Glutamatergic neuron (in vitro differentiated cells): ENCODE results near the gene FGD4. TPM values are rescaled to one million over a fixed set of nuclear protein-coding genes. Genes with fewer than 3 reads are reported as not detected.

Source experiments
- DNase-seq: peaks from one replicate; pipeline ENCODE4 v3.0.0; 2022
- H3K27ac Mint-ChIP-seq: one replicate; pipeline ENCODE4 v1.8.0; 2020; ENCODE audit warnings: mild to moderate bottlenecking, mixed read lengths, inconsistent platforms; ENCODE audit not compliant: unreplicated experiment
- H3K27me3 Mint-ChIP-seq: one replicate; pipeline ENCODE4 v1.8.0; 2020; ENCODE audit warnings: mild to moderate bottlenecking, moderate library complexity, mixed read lengths, inconsistent platforms; ENCODE audit not compliant: unreplicated experiment
- H3K36me3 Mint-ChIP-seq: one replicate; pipeline ENCODE4 v1.8.0; 2020; ENCODE audit warnings: mild to moderate bottlenecking, mixed read lengths, inconsistent platforms; ENCODE audit not compliant: unreplicated experiment
- H3K4me1 Mint-ChIP-seq: one replicate; pipeline ENCODE4 v1.8.0; 2020; ENCODE audit warnings: mild to moderate bottlenecking, low read depth, mixed read lengths, inconsistent platforms; ENCODE audit not compliant: unreplicated experiment
- H3K4me3 Mint-ChIP-seq: one replicate; pipeline ENCODE4 v1.8.0; 2020; ENCODE audit warnings: mild to moderate bottlenecking, mixed read lengths, inconsistent platforms; ENCODE audit not compliant: unreplicated experiment
- H3K9me3 Mint-ChIP-seq: one replicate; pipeline ENCODE4 v1.8.0; 2020; ENCODE audit warnings: mild to moderate bottlenecking, moderate library complexity, mixed read lengths, inconsistent platforms; ENCODE audit not compliant: unreplicated experiment
- CTCF ChIP-seq: fragments of 200-600 bp; sonication (generic); IDR thresholded peaks from one replicate; pipeline ENCODE4 v1.5.0; 2021; ENCODE audit not compliant: partially characterized antibody, unreplicated experiment
- total RNA-seq: library from RNA; stranded (reverse); fragmentation: NEBNext Ultra II Directional; extraction: Animal tissue kit (Norgen Biotek cat#: 25700); gene quantifications from one replicate; pipeline ENCODE4 v1.2.1, GENCODE V29; 2021; ENCODE audit not compliant: unreplicated experiment

The FGD4 gene
- total RNA-seq, 1 donor from 2014 or later, result 105 TPM

DNA sequence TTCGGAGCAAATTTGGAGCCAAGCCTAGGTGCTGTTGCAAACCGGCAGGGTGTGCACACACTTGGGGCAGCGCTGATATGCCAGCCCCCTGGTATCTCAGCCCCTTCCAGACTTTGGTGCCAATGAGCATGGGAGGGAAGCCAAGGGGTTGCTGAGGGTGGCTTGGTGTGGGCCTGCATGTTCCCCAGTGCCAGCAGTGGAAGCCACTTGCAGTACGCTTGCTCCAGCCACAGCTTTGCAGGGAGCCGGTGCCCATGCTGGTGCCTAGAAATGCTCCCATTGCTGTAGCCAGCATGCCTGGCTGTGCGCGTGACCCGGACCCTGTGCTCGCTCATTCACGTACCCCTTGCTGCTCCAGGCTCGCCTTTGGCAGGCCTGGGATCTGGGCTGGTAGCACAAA, 212.6 kb downstream of the FGD4 start:
- peaks cover 4% of the 10 kb centered on the region for H3K9me3 Mint-ChIP-seq
- peaks cover 7% of the 10 kb centered on the region for H3K36me3 Mint-ChIP-seq
- peaks cover 21% of the 10 kb centered on the region for H3K4me1 Mint-ChIP-seq
- H3K4me3 Mint-ChIP-seq, result no peak overlapping the region
- H3K27ac Mint-ChIP-seq, result no peak overlapping the region
- TF ChIP-seq CTCF, result no peak
- no peak for DNase-seq
- H3K27me3 Mint-ChIP-seq, result peaks cover 6% of the 10 kb centered on the region

DNA sequence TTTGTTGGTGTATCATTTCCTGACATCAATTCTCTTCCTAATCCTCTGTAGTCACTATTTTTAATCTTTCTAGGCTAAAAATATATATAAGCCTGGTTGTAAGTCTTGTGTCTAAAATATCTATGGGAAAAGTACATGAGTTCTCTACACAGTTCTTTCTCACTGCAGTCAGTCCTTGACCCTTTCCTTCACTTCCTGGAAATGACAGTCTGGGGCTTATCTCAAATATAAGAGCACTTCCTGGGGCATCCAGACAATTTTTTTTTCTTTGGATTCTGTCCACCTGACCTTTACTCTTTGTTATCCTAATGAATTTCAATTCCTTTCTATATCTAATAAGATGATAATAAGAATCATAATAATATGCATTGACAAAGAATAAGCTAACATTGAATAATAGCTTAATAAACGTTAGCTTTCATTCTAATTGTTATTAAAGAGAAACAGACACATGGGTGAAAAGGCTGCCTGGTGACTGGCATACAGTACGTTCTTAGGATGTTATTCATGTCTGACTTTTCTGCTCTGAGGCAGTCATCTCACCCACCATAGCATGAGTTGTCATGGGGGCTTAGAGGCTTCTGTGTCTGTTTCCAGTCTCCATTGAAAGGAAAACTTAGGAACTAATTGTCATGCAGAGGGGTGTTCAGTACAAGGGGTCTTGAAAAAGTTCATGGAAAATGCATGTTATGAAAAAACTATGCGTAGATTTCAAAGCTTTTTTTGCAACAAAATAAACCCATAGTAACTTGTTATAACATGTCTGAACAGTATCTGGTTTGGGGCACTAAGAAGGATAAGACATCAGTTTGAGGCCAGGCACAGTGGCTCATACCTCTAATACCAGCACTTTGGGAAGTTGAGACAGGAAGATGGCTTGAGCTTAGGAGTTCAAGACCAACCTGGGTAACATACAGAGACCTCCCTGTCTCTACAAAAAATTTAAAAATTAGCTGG, 213.6 kb downstream of the FGD4 start:
- Mint-ChIP-seq H3K4me1 (peaks cover 24% of the 10 kb centered on the region), H3K36me3 (peaks cover 7% of the 10 kb centered on the region), H3K27ac (peak overlapping the region; percentile 24)

GRCh38 chr12:32615441-32615840, 216.1 kb downstream of the FGD4 start:
- no peaks in the 10 kb centered on the region for H3K36me3 Mint-ChIP-seq
- DNase-seq, result no peak
- peaks cover 4% of the 10 kb centered on the region for H3K27me3 Mint-ChIP-seq
- TF ChIP-seq CTCF, result no peak
- H3K9me3 Mint-ChIP-seq, result peaks cover 4% of the 10 kb centered on the region
- peaks cover 24% of the 10 kb centered on the region for H3K4me1 Mint-ChIP-seq
- H3K27ac Mint-ChIP-seq, result peak overlapping the region; percentile 93
- H3K4me3 Mint-ChIP-seq, result peak overlapping the region; percentile 69

More for the DNA sequence above, 213.6 kb downstream of the FGD4 start:
- H3K4me3 Mint-ChIP-seq, result no peak overlapping the region
- H3K9me3 Mint-ChIP-seq, result peaks cover 4% of the 10 kb centered on the region
- TF ChIP-seq CTCF, result no peak
- H3K27me3 Mint-ChIP-seq, result peaks cover 6% of the 10 kb centered on the region
- no peak for DNase-seq

DNA sequence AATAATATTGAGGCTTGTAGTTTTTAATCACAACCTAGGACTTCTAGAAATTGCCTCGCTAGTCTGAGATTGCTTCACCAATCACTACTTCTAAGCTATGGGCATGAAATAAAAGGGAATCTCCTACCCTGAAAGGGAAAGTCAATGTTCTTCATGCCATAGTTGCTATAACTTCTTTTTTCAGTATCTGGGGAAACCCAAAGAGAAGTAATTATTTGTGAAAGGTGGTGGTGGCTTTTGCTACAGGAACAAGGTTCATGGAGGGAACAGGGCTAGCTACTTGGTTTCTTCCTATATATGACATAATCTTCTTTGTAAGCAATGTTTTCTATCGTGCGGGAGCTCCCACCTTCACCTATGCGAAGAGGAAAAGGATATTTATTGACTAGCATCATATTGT, 218.2 kb downstream of the FGD4 start:
- Mint-ChIP-seq H3K27me3 (peaks cover 4% of the 10 kb centered on the region), H3K36me3 (no peaks in the 10 kb centered on the region), H3K27ac (peak overlapping the region; percentile 93), H3K4me1 (peaks cover 24% of the 10 kb centered on the region), H3K4me3 (no peak overlapping the region), H3K9me3 (peaks cover 2% of the 10 kb centered on the region)
- TF ChIP-seq CTCF, result no peak
- no peak for DNase-seq

GRCh38 chr12:32618115-32618514, 218.8 kb downstream of the FGD4 start:
- DNase-seq, result no peak
- H3K36me3 Mint-ChIP-seq, result no peaks in the 10 kb centered on the region
- peaks cover 2% of the 10 kb centered on the region for H3K9me3 Mint-ChIP-seq
- H3K4me1 Mint-ChIP-seq, result peaks cover 24% of the 10 kb centered on the region
- H3K27me3 Mint-ChIP-seq, result peaks cover 4% of the 10 kb centered on the region
- H3K4me3 Mint-ChIP-seq, result no peak overlapping the region
- TF ChIP-seq CTCF, result no peak
- H3K27ac Mint-ChIP-seq, result no peak overlapping the region
